ENCODE measurements around the gene PLS1.
"Not testable (repeated sequence)": the region's sequence is repeated elsewhere in the genome, so short reads cannot be mapped to it uniquely, and the experiment has no call there.

PLS1 gene

DNA sequence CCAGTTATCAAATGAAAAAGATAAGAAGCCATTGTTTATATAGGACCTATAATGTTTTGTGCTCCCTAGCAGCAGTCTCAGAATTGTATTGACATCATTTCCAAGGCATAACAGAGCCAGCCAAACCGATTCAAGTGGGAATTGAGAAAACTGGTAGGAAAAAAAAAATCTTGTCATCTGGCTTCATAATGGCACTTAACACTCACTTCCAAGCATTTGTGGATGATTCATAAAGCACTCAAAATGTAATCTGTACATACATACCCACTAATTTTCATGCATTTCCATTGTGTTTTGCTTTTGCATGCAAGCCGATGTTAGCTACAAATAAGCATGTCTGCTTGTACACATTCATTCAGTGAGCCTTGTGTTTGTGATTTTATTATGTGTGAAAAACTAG is 109.0 kb downstream of the PLS1 start:
- no peak for DNase-seq (ENCODE audit: low spot score)

- DNase-seq (ENCODE audit: low spot score): no peak
These were observed 110.3 kb downstream of the PLS1 start for GRCh38 chr3:142706321-142707127.

DNA sequence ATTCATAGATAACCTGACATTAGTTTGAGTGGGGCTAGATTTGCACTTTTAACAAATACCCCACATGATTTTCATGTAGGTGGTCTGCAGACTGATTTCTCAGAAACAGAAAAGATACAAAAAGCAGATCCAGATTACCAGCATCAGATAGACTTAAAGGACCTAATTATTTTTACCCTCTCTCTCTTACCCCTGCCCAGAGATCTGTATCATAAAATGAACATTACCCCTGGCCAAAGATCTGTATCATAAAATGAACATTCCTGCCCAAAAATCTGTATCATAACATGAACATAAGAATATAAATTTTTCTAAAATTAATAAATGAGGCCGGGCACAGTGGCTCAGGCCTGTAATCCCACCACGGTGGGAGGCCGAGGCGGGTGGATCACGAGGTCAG is 113.0 kb downstream of the PLS1 start:
- no peak for DNase-seq (ENCODE audit: low spot score)

- DNase-seq (ENCODE audit: low spot score): not testable (repeated sequence)
These were observed 118.7 kb downstream of the PLS1 start for GRCh38 chr3:142714882-142715281.

DNA sequence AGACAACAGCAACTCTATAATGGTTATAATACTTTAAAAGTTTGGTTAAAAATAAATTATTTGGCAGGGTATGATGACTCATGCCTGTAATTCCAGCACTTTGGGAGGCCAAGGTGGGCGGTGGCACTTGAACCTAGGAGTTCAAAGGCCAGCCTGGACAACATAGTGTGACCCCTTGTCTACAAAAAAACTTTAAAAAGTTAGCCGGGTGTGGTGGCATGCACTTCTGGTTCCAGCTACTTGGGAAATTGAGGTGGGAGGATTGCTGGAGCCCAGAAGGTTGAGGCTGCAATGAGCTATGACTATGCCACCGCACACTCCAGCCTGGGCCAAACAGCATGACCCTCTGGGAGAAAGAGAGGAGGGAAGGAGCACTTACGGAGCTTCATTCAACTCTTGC is 119.9 kb downstream of the PLS1 start:
- no peak for DNase-seq (ENCODE audit: low spot score)

- DNase-seq (ENCODE audit: low spot score): no peak
These were observed 127.4 kb downstream of the PLS1 start for GRCh38 chr3:142723665-142723967.

DNA sequence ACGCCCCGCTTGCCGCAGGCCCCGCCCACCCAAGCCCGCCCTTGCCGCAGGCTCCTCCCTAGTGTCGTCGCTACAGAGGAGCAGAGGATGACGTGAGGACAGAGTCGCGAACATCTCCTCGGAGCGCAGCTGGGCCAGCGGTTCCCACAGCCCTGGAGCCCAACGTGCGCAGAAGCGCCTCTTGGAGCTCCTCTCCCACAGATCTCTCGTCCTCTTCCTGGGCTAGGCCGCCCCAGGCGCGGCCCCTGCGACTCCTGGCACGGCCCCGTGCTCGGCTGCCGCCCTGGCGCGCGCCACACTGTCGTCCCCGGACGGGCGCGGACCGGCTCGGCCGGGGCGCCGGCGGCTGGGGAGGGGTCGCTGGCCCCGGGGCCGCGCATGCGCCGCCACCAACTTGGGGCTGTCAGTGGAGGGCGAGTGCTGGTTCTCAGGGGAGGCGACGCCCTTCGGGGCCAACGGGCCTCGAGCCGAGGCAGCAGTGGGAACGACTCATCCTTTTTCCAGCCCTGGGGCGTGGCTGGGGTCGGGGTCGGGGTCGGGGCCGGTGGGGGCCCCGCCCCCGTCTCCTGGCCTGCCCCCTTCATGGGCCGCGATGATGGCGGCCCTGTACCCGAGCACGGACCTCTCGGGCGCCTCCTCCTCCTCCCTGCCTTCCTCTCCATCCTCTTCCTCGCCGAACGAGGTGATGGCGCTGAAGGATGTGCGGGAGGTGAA is 127.9 kb downstream of the PLS1 start, which contains the start of gene TRPC1:
TRPC1 (plus strand) TSS at position 67 of the 714 bp plus-strand sequence; CDS start at position 593, 526 bp downstream.
- peak; percentile 89 for DNase-seq (ENCODE audit: low spot score)

GRCh38 chr3:142724682-142725356 is 128.6 kb downstream of the PLS1 start:
- DNase-seq (ENCODE audit: low spot score): peak; percentile 25

DNA sequence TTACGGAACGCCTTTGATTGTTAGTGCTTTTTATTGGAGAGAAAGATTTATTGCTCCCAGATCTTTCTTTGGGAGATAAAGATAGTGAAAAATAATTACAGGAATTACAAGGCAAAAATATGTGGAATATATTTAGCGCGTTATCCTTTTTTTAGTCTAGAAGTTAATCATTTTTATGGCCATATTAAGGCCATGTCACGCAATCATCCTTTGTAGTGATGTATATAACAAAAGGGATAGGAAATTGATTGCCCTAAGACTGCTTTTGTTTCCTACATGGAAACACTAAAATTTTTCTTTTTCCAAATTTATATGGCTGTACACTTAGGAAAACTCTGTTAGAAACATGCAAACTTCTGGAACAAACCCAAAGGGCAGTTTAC is 129.2 kb downstream of the PLS1 start:
- DNase-seq (ENCODE audit: low spot score): no peak

DNA sequence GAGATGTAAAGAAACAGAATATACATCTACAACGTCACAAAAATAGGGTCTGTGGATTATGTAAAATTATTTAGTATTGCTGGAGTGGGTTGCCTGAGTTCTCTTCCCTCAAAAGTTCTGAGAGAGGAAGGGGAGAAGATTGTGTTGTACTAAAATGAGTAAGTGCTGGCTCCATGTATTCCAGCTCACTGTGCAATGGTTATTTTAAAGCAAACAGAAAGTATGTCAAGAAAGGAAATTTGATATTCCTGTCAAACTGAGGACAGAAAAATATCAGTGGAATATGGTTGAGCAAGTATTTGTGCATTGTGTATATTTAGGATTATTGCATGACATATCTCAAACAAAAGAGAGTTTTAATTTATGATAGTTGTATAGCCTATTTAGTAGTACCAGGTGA is 129.8 kb downstream of the PLS1 start:
- no peak for DNase-seq (ENCODE audit: low spot score)

DNA sequence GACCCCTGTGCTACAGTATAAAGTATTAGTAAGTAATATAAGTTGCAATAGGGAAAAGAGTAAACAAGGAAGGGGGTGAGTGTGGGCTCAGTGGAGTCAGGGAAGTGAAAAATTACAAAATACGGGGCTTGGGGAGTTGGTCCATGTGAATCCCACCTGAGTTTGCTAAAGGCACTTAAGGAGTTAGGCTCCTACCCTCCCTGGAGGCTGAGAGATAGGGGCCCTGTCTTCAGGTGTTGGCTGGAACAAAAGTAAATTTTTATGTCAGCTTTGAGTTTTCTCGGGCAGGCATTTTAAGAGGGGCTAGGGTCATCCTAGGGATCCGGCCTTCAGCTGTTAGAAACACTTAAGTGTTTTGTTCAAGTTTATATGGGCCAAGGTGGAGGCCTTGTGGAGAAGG is 135.9 kb downstream of the PLS1 start:
- DNase-seq (ENCODE audit: low spot score): no peak

- DNase-seq (ENCODE audit: low spot score): no peak
These were observed 138.6 kb downstream of the PLS1 start for GRCh38 chr3:142734834-142735233.

DNA sequence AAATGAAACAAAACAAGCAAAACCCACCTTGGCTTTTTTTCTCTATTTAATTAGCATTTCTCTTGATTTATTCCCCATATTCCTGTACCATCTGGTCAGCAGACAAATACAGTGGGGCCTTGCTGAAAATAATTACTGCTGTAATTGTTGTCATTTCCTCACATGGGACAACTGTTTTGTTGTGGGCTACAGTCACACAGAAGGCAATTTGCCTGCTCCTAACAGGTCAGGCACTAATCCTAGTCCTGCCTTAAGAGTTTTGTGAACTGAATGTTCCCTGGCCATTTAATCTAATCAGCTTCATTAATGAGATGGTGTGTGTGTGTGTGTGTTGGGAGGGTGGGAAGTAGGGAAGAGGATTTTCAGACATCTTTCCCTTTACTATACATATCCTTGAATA is 139.3 kb downstream of the PLS1 start:
- no peak for DNase-seq (ENCODE audit: low spot score)

- DNase-seq (ENCODE audit: low spot score): no peak
These were observed 142.2 kb downstream of the PLS1 start for GRCh38 chr3:142738396-142738795.

- no peak for DNase-seq (ENCODE audit: low spot score)
These were observed 150.5 kb downstream of the PLS1 start for GRCh38 chr3:142746646-142747045.

- not testable (repeated sequence) for DNase-seq (ENCODE audit: low spot score)
These were observed 154.3 kb downstream of the PLS1 start for GRCh38 chr3:142750531-142750930.

DNA sequence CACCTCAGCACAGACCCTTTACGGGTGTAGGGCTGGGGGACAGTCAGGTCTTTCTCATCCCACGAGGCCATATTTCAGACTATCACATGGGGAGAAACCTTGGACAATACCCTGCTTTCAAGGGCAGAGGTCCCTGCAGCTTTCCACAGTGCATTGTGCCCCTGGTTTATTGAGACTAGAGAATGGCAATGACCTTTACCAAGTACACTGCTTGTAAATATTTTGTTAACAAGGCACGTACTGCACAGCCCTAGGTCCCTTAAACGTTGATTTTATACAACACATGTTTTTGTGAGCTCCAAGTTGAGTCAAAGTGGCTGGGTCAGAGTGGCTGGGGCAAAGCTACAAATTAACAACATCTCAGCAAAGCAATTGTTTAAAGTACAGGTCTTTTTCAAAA is 156.4 kb downstream of the PLS1 start:
- DNase-seq (ENCODE audit: low spot score): not testable (repeated sequence)

GRCh38 chr3:142754494-142754893 is 158.3 kb downstream of the PLS1 start:
- no peak for DNase-seq (ENCODE audit: low spot score)

Data from COLO829 (cell line).